Measurements from ENCODE around the gene POLH.

POLH gene

GRCh38 chr6:43616725-43617472 lies 40.9 kb downstream of the POLH start:
- no peaks in the 10 kb centered on the region for H3K27me3 ChIP-seq (replicated peaks)
- no peak for TF ChIP-seq CTCF (IDR thresholded peaks at IDR 0.05; ENCODE audit: low read depth, low read length, missing control alignments)
- no peak overlapping the region for H3K27ac ChIP-seq
- in situ Hi-C loops (cut with HindIII; ENCODE audit: low pct_ligation_motif_present, low sequenced_read_pairs), result no loop called here
- no peak for DNase-seq
- peaks cover 53% of the 10 kb centered on the region for H3K36me3 ChIP-seq (replicated peaks)
- no peak overlapping the region for H3K4me3 ChIP-seq (ENCODE audit: low read depth, low read length)

GRCh38 chr6:43621078-43621835 lies 45.3 kb downstream of the POLH start:
- Histone ChIP-seq H3K27ac (no peak overlapping the region), H3K27me3 (replicated peaks) (no peaks in the 10 kb centered on the region), H3K4me3 (ENCODE audit: low read depth, low read length) (no peak overlapping the region), H3K36me3 (replicated peaks) (peaks cover 67% of the 10 kb centered on the region)
- in situ Hi-C loops (cut with HindIII; ENCODE audit: low pct_ligation_motif_present, low sequenced_read_pairs), result no loop called here
- TF ChIP-seq CTCF (IDR thresholded peaks at IDR 0.05; ENCODE audit: low read depth, low read length, missing control alignments), result no peak
- no peak for DNase-seq

DNA sequence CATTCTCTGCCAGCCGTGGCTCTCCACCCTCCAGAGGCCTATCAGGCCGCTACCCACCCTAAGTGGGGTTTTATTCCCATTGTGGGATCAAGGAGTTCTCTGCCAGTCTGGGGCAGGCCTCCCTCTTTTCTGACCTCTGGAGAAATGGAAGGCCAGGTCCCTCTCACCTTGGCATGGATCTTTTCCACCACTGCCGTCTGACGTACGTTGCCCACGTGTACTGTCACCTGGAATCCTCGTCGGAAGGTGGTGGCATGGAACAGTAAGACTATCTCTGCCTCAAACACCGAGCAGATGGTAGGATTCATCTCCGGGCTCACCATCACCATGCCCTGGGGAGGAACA lies 45.8 kb downstream of the POLH start:
- no peak overlapping the region for H3K4me3 ChIP-seq (ENCODE audit: low read depth, low read length)
- no peaks in the 10 kb centered on the region for H3K27me3 ChIP-seq (replicated peaks)
- TF ChIP-seq CTCF (IDR thresholded peaks at IDR 0.05; ENCODE audit: low read depth, low read length, missing control alignments), result no peak
- no peak for DNase-seq
- in situ Hi-C loops (cut with HindIII; ENCODE audit: low pct_ligation_motif_present, low sequenced_read_pairs), result no loop called here
- H3K36me3 ChIP-seq (replicated peaks), result peaks cover 71% of the 10 kb centered on the region
- H3K27ac ChIP-seq, result no peak overlapping the region

- no peaks in the 10 kb centered on the region for H3K27me3 ChIP-seq (replicated peaks)
- in situ Hi-C loops (cut with HindIII; ENCODE audit: low pct_ligation_motif_present, low sequenced_read_pairs), result no loop called here
- H3K4me3 ChIP-seq (ENCODE audit: low read depth, low read length), result no peak overlapping the region
- no peak for TF ChIP-seq CTCF (IDR thresholded peaks at IDR 0.05; ENCODE audit: low read depth, low read length, missing control alignments)
- no peak overlapping the region for H3K27ac ChIP-seq
- peaks cover 73% of the 10 kb centered on the region for H3K36me3 ChIP-seq (replicated peaks)
- no peak for DNase-seq
Measured at GRCh38 chr6:43622541-43622940, 46.6 kb downstream of the POLH start.

- in situ Hi-C loops (cut with HindIII; ENCODE audit: low pct_ligation_motif_present, low sequenced_read_pairs), result no loop called here
- Histone ChIP-seq H3K27me3 (replicated peaks) (no peaks in the 10 kb centered on the region), H3K36me3 (replicated peaks) (peaks cover 73% of the 10 kb centered on the region), H3K27ac (no peak overlapping the region), H3K4me3 (ENCODE audit: low read depth, low read length) (no peak overlapping the region)
- no peak for TF ChIP-seq CTCF (IDR thresholded peaks at IDR 0.05; ENCODE audit: low read depth, low read length, missing control alignments)
- DNase-seq, result no peak
Measured at GRCh38 chr6:43623880-43624785, 48.1 kb downstream of the POLH start.

All from brain microvascular endothelial cell (primary cell).